IgD-negative memory B cell (primary cell): ENCODE measurements around the gene MREG. TPM values are rescaled to one million over a fixed set of nuclear protein-coding genes. Genes with fewer than 3 reads are reported as not detected.
A peak's percentile ranks its signal among the peaks of the same experiment; 100 is the strongest.

Experiments used
- H3K27ac Mint-ChIP-seq, 3 donors: one replicate each; pipeline ENCODE4 v1.8.0; 2020 to 2022; ENCODE audit warnings: mild to moderate bottlenecking in 3 of 3, mixed read lengths in 3 of 3, moderate library complexity in 1 of 3
- H3K27me3 Mint-ChIP-seq: one replicate; pipeline ENCODE4 v1.8.0; 2021; ENCODE audit warnings: mixed read lengths
- H3K36me3 Mint-ChIP-seq: one replicate; pipeline ENCODE4 v1.8.0; 2020; ENCODE audit warnings: mild to moderate bottlenecking, mixed read lengths
- H3K4me1 Mint-ChIP-seq, 3 donors: one replicate each; pipeline ENCODE4 v1.8.0; 2020 to 2022; ENCODE audit warnings: mixed read lengths in 3 of 3, mild to moderate bottlenecking in 1 of 3
- H3K4me3 Mint-ChIP-seq, 4 donors: one replicate each; pipeline ENCODE4 v1.8.0; 2020 to 2022; ENCODE audit warnings: mild to moderate bottlenecking in 4 of 4, mixed read lengths in 4 of 4, moderate library complexity in 3 of 4
- H3K9me3 Mint-ChIP-seq, 3 donors: one replicate each; pipeline ENCODE4 v1.8.0; 2020 to 2021; ENCODE audit warnings: mixed read lengths in 3 of 3, mild to moderate bottlenecking in 1 of 3
- polyA plus RNA-seq: library from polyadenylated mRNA; unstranded; fragments of 300-500 nt; fragmentation: Illumina TruSeq; gene quantifications from one replicate; pipeline ENCODE4 v1.2.3, GENCODE V29; 2021

MREG gene
- polyA plus RNA-seq, 1 donor from 2014 or later: 2.4 TPM

DNA sequence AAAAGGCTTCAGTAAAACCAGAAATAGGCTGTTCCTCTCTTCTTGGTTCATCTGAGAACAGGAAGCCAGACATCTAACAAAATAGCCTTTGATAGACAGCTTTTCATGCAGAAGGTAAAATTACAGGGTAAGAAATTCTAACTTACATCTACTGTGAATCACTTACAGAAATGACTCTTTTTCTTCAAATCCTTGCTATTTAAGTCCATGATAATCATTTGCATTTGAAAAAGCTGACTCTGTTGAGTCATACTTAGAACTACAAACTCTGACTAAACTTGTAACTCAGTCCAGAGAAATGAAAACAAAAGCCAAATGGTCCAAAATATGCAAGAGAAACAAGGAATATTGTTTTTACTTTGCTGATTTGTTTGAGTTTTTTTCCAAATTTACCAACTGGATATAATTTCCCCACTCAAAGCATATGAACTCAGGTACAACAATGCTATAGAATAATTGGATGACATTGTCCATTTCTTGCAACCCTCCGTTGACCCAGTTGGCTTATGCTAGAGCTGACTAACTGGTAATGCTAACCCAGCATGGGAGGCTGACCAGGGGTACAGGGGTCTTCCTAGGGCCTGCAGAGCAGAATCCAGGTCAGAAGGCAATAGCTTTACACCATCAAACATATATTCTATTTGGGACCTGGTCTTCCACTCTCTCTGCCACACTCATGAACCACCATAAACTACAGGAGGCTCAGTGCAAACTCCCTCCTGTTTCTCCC is 18.8 kb upstream of the MREG start:
- H3K27me3 Mint-ChIP-seq: no peaks in the 10 kb centered on the region
- H3K9me3 Mint-ChIP-seq: no peaks in the 10 kb centered on the region
- H3K27ac Mint-ChIP-seq: no peak overlapping the region
- H3K36me3 Mint-ChIP-seq: no peaks in the 10 kb centered on the region
- peak overlapping the region in 1 of 4 donors; percentile 65 for H3K4me3 Mint-ChIP-seq
- peaks cover 4 to 14% (median 8%) of the 10 kb centered on the region in 3 donors for H3K4me1 Mint-ChIP-seq

GRCh38 chr2:216030216-216030615 is 16.9 kb upstream of the MREG start:
- Mint-ChIP-seq H3K27ac (no peak overlapping the region), H3K4me3 (no peak overlapping the region), H3K36me3 (no peaks in the 10 kb centered on the region), H3K27me3 (no peaks in the 10 kb centered on the region), H3K4me1 (peaks cover 4 to 14% (median 8%) of the 10 kb centered on the region in 3 donors), H3K9me3 (no peaks in the 10 kb centered on the region)

DNA sequence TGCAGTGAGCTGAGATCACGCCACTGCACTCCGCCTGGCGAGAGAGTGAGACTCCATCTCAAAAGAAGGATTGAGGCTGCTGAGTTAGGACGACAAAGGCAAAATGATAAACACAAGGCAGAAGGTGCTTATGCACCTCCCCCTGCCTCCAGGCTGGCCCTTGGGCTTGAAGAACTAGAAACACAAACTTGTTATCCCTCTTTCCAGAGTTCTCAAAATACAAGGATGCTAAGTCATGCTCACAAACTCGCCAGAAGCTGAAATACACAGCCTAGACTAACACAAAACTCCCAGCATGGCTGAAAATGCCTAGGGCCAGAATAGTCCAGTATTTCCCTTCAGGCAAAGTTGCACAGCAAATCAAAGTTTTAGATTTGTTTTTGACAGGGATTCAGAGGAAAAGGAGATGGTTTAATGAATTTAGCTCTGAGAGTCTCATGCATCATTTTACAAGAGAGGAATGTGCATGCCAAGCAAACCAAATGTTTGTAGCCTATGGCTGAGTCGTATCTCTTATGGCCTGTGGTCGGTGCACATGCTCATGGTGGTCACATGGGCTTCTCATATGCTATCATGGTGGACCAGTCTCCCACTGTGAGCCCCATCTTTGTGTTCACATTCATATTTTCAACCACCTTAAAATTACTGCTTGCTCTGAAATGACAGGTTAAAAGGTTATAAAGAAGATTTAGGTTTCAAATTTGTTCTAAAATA is 16.2 kb upstream of the MREG start:
- Mint-ChIP-seq H3K36me3 (no peaks in the 10 kb centered on the region), H3K27me3 (no peaks in the 10 kb centered on the region), H3K4me1 (peaks cover 4 to 16% (median 8%) of the 10 kb centered on the region in 3 donors), H3K27ac (no peak overlapping the region), H3K4me3 (no peak overlapping the region), H3K9me3 (no peaks in the 10 kb centered on the region)

DNA sequence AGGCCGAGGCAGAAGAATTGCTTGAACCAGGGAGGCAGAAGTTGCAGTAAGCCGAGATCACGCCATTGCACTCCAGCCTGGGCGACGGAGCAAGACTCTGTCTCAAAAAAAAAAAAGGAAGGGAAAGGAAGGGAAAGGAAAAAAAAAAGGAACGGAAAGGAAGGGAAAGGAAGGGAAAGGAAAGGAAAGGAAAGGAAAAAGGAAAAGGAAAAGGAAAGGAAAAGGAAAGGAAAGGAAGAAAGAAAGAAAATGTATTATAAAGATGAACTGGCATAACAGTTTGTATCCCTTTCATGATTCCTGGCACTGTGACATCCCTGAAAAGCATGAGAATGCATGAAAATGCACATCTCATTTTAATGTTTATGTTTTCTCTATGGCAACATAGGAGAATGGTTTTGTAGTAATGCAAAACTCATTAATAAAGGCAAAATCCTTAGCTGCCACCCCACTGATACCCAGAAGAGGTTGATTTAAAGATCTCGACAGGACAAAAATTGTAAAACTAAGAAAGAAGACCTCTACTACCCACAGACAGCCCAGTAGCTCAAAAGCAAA is 11.5 kb upstream of the MREG start:
- H3K4me3 Mint-ChIP-seq: no peak overlapping the region
- no peaks in the 10 kb centered on the region for H3K9me3 Mint-ChIP-seq
- H3K36me3 Mint-ChIP-seq: peaks cover 8% of the 10 kb centered on the region
- H3K27me3 Mint-ChIP-seq: no peaks in the 10 kb centered on the region
- H3K27ac Mint-ChIP-seq: no peak overlapping the region
- H3K4me1 Mint-ChIP-seq: peaks cover 0 to 6% (median 1%) of the 10 kb centered on the region in 3 donors

- Mint-ChIP-seq H3K4me1 (peaks cover 0 to 6% (median 1%) of the 10 kb centered on the region in 3 donors), H3K4me3 (no peak overlapping the region), H3K27ac (no peak overlapping the region), H3K9me3 (no peaks in the 10 kb centered on the region), H3K36me3 (peaks cover 12% of the 10 kb centered on the region), H3K27me3 (no peaks in the 10 kb centered on the region)
Measured at GRCh38 chr2:216023055-216023648, 9.8 kb upstream of the MREG start.

GRCh38 chr2:216021768-216022565 is 8.6 kb upstream of the MREG start:
- Mint-ChIP-seq H3K27ac (no peak overlapping the region), H3K9me3 (no peaks in the 10 kb centered on the region), H3K36me3 (peaks cover 15% of the 10 kb centered on the region), H3K27me3 (no peaks in the 10 kb centered on the region), H3K4me3 (no peak overlapping the region), H3K4me1 (peaks cover 5 to 13% (median 8%) of the 10 kb centered on the region in 3 donors)

- H3K9me3 Mint-ChIP-seq: no peaks in the 10 kb centered on the region
- no peak overlapping the region for H3K4me3 Mint-ChIP-seq
- H3K4me1 Mint-ChIP-seq: peaks cover 22 to 31% (median 27%) of the 10 kb centered on the region in 3 donors
- peaks cover 15% of the 10 kb centered on the region for H3K36me3 Mint-ChIP-seq
- no peaks in the 10 kb centered on the region for H3K27me3 Mint-ChIP-seq
- peak overlapping the region in 1 of 3 donors; percentile 21 for H3K27ac Mint-ChIP-seq
Measured at GRCh38 chr2:216018709-216019108, 5.4 kb upstream of the MREG start.

- H3K4me1 Mint-ChIP-seq: peaks cover 25 to 37% (median 34%) of the 10 kb centered on the region in 3 donors
- H3K9me3 Mint-ChIP-seq: no peaks in the 10 kb centered on the region
- H3K27ac Mint-ChIP-seq: peak overlapping the region; percentile 39 to 62 (median 42)
- no peaks in the 10 kb centered on the region for H3K27me3 Mint-ChIP-seq
- peak overlapping the region in 1 of 4 donors; percentile 6 for H3K4me3 Mint-ChIP-seq
- H3K36me3 Mint-ChIP-seq: peaks cover 13% of the 10 kb centered on the region
Measured at GRCh38 chr2:216017365-216017764, 4.0 kb upstream of the MREG start.

- H3K27ac Mint-ChIP-seq: peak overlapping the region; percentile 81 to 94 (median 84)
- H3K36me3 Mint-ChIP-seq: peaks cover 11% of the 10 kb centered on the region
- peaks cover 30 to 42% (median 35%) of the 10 kb centered on the region in 3 donors for H3K4me1 Mint-ChIP-seq
- no peaks in the 10 kb centered on the region for H3K27me3 Mint-ChIP-seq
- H3K9me3 Mint-ChIP-seq: no peaks in the 10 kb centered on the region
- H3K4me3 Mint-ChIP-seq: peak overlapping the region in 2 of 4 donors; percentile 6 to 86
Measured at GRCh38 chr2:216016581-216016980, 3.2 kb upstream of the MREG start.

- Mint-ChIP-seq H3K27ac (peak overlapping the region; percentile 81 to 94 (median 84)), H3K4me1 (peaks cover 35 to 47% (median 40%) of the 10 kb centered on the region in 3 donors), H3K36me3 (peaks cover 11% of the 10 kb centered on the region), H3K4me3 (peak overlapping the region; percentile 1 to 86 (median 79)), H3K27me3 (no peaks in the 10 kb centered on the region), H3K9me3 (no peaks in the 10 kb centered on the region)
Measured at GRCh38 chr2:216015722-216016464, 2.5 kb upstream of the MREG start.

DNA sequence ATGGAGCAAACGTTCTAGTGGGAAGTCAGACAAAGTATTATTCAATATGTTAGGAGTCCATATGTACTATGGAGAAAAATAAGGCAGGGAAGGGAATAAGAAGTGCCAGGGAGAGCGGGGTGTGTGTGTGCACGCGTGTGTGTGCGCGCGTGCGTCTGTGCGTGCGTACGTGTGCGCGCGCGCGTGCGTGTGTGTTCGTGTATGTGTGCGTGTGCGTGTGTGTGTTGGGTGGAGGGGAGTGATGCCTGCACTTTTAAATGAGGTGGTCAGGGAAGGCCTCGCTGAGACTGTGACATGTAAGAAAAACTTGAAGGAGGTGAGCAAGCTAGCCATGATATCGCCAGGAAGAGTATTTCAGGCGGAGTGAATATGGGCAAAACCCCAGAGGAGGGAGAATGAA is 1.6 kb upstream of the MREG start:
- Mint-ChIP-seq H3K36me3 (peaks cover 7% of the 10 kb centered on the region), H3K9me3 (no peaks in the 10 kb centered on the region), H3K4me1 (peaks cover 35 to 48% (median 40%) of the 10 kb centered on the region in 3 donors), H3K4me3 (peak overlapping the region in 3 of 4 donors; percentile 10 to 86 (median 59)), H3K27ac (peak overlapping the region; percentile 40 to 94 (median 75)), H3K27me3 (no peaks in the 10 kb centered on the region)

GRCh38 chr2:216014006-216014405 is 655 bp upstream of the MREG start:
- Mint-ChIP-seq H3K4me1 (peaks cover 39 to 50% (median 40%) of the 10 kb centered on the region in 3 donors), H3K27ac (peak overlapping the region in 1 of 3 donors; percentile 49), H3K9me3 (no peaks in the 10 kb centered on the region), H3K27me3 (no peaks in the 10 kb centered on the region), H3K4me3 (peak overlapping the region; percentile 45 to 93 (median 68)), H3K36me3 (peaks cover 4% of the 10 kb centered on the region)

GRCh38 chr2:216012830-216013079 is 596 bp downstream of the MREG start:
- Mint-ChIP-seq H3K27me3 (no peaks in the 10 kb centered on the region), H3K4me1 (peaks cover 40 to 56% (median 41%) of the 10 kb centered on the region in 3 donors), H3K27ac (peak overlapping the region; percentile 39 to 93 (median 55)), H3K4me3 (peak overlapping the region; percentile 67 to 95 (median 92)), H3K9me3 (no peaks in the 10 kb centered on the region), H3K36me3 (peaks cover 2% of the 10 kb centered on the region)
